Vagina (tissue), 2 donors: ENCODE results near the gene FAM131C.

ENCODE experiments used
- CTCF ChIP-seq, 3 experiments: fragments of 450-650 bp in 2 of 3; fragments of 200-600 bp in 1 of 3; sonication (generic) in 1 of 3; IDR thresholded peaks; one replicate each; pipeline ENCODE4 v1.5.1; 2017 to 2019; ENCODE audit warnings: antibody characterized with exemption in 3 of 3, mild to moderate bottlenecking in 2 of 3, moderate library complexity in 2 of 3
- POLR2A ChIP-seq, 2 donors: fragments of 450-650 bp; IDR thresholded peaks; one replicate each; pipeline ENCODE4 v1.6.1; 2017; ENCODE audit warnings: antibody characterized with exemption in 2 of 2, mild to moderate bottlenecking in 2 of 2, moderate library complexity in 2 of 2
- POLR2AphosphoS5 ChIP-seq, 2 donors: sonication (generic); formaldehyde crosslinking; IDR thresholded peaks; one replicate each; pipeline ENCODE4 v1.9.0; 2017; ENCODE audit warnings: antibody characterized with exemption in 2 of 2, mild to moderate bottlenecking in 2 of 2, low read depth in 1 of 2; ENCODE audit not compliant: insufficient read depth in 1 of 2

GRCh38 chr1:16053781-16054502 is 19.5 kb downstream of the FAM131C start:
- TF ChIP-seq CTCF (IDR thresholded peaks at IDR 0.05) (no peak), POLR2AphosphoS5 (IDR thresholded peaks at IDR 0.05; ENCODE audit: insufficient read depth in 1 of 2, low read depth in 1 of 2) (no peak), POLR2A (IDR thresholded peaks at IDR 0.05) (no peak)
